ENCODE data around the gene TENM4.

- TF ChIP-seq CTCF (IDR thresholded peaks at IDR 0.05; ENCODE audit: borderline replicate concordance, extremely low read depth, low read length, poor library complexity, severe bottlenecking) (no peak), EZH2 (IDR thresholded peaks at IDR 0.05; ENCODE audit: borderline replicate concordance, low read depth, low read length, severe bottlenecking) (no peak)
Measured at GRCh38 chr11:78612721-78613377, 828.0 kb downstream of the TENM4 start.

Measured in DND-41 (cell line).